Esophagus muscularis mucosa (tissue), 4 donors: ENCODE data around the gene FBN1. TPM values are rescaled to one million over a fixed set of nuclear protein-coding genes. Genes with fewer than 3 reads are reported as not detected.

ENCODE experiments used
- DNase-seq: peaks from one replicate; pipeline ENCODE4 v3.0.0-alpha.2; 2017; ENCODE audit errors: extremely low spot score
- H3K27ac ChIP-seq, 4 donors: fragments of 200-600 bp; sonication (generic); replicated peaks in 1 of 4; 1 replicate in 3 of 4; 2 replicates in 1 of 4; pipeline ENCODE4 v1.5.1; 2016 to 2019; ENCODE audit warnings: mild to moderate bottlenecking in 1 of 4
- H3K27me3 ChIP-seq, 4 donors: fragments of 200-600 bp; sonication (generic); one replicate each; pipeline versions ENCODE4 v1.5.1 to v1.6.0; 2016 to 2019
- H3K36me3 ChIP-seq, 4 donors: fragments of 200-600 bp; sonication (generic); one replicate each; pipeline ENCODE4 v1.5.1; 2016 to 2019
- H3K4me1 ChIP-seq, 4 donors: fragments of 200-600 bp; sonication (generic); one replicate each; pipeline ENCODE4 v1.5.1; 2016 to 2019
- H3K4me3 ChIP-seq, 4 donors: fragments of 200-600 bp; sonication (generic); 1 replicate in 2 of 4; 2 replicates in 2 of 4; pipeline ENCODE4 v1.5.1; 2016 to 2019; ENCODE audit warnings: mild to moderate bottlenecking in 4 of 4, moderate library complexity in 1 of 4
- H3K9me3 ChIP-seq, 4 donors: fragments of 200-600 bp; sonication (generic); 1 replicate in 3 of 4; 2 replicates in 1 of 4; pipeline ENCODE4 v1.5.1; 2016 to 2019
- EP300 ChIP-seq: sonication (generic); formaldehyde crosslinking; IDR thresholded peaks from one replicate; pipeline ENCODE4 v1.6.1; 2017; ENCODE audit warnings: antibody characterized with exemption
- POLR2A ChIP-seq: fragments of 450-650 bp; IDR thresholded peaks from one replicate; pipeline ENCODE4 v1.6.1; 2017; ENCODE audit warnings: antibody characterized with exemption, moderate library complexity, mild to moderate bottlenecking, low read depth
- POLR2AphosphoS5 ChIP-seq, 2 donors: sonication (generic); formaldehyde crosslinking; IDR thresholded peaks; one replicate each; pipeline ENCODE4 v1.6.1; 2017; ENCODE audit warnings: antibody characterized with exemption in 2 of 2
- WGBS: methylation state at CpG from one replicate; pipeline ENCODE4 v1.1.5; 2018; 5-methylcytosine and 5-hydroxymethylcytosine counted together
- intact Hi-C: fragments of 100-400 bp; cut with DNase I; formaldehyde crosslinking; loops from one replicate; pipeline ENCODE4 v1.15.1; 2023
- total RNA-seq, 4 donors: library from RNA; depleted of rRNA; stranded (reverse); fragments of >200 nt; gene quantifications; one replicate each; pipeline versions ENCODE4 v1.1.0 to v1.2.1, GENCODE V29; 2016
- TF ChIP-seq, protein P1 (sequence below), 3 experiments: fragments of 200-600 bp in 2 of 3; fragments of 450-650 bp in 1 of 3; sonication (generic) in 2 of 3; IDR thresholded peaks; one replicate each; pipeline ENCODE4 v1.5.1; 2017 to 2019; ENCODE audit warnings: antibody characterized with exemption in 3 of 3, mild to moderate bottlenecking in 2 of 3, moderate library complexity in 1 of 3

FBN1 gene
- total RNA-seq, 4 donors from 2014 or later, result 159 to 253 (median 226) TPM

DNA sequence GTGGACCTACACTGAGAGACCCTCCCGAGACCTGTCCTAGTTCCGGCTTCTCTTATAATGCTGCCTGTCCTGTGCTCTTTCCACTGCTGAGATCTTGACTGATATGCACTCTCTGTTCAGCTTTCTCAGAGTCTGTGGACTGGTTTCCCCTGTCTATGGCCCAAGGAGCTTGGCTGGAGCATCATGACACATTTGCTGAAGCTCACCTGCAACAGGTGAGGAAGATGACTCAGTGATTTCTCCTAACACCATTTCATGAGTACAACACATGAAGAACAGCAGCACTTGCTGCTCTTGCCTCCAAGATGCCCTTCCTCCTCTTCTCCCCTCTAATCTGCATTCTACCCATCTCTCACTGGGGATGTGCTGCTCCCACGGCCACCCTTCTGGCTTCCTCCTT lies 222.2 kb downstream of the FBN1 start:
- 87% methylated on average over 3 of the region's 3 CpGs for WGBS
- no peak overlapping the region for H3K4me3 ChIP-seq
- H3K9me3 ChIP-seq, result no peaks in the 10 kb centered on the region
- H3K36me3 ChIP-seq, result peaks cover 66 to 99% (median 88%) of the 10 kb centered on the region in 4 donors
- intact Hi-C loops, result no loop called here
- H3K4me1 ChIP-seq, result no peaks in the 10 kb centered on the region
- no peak for TF ChIP-seq EP300
- TF ChIP-seq POLR2AphosphoS5 (IDR thresholded peaks at IDR 0.05), result no peak
- TF ChIP-seq, protein P1, sequence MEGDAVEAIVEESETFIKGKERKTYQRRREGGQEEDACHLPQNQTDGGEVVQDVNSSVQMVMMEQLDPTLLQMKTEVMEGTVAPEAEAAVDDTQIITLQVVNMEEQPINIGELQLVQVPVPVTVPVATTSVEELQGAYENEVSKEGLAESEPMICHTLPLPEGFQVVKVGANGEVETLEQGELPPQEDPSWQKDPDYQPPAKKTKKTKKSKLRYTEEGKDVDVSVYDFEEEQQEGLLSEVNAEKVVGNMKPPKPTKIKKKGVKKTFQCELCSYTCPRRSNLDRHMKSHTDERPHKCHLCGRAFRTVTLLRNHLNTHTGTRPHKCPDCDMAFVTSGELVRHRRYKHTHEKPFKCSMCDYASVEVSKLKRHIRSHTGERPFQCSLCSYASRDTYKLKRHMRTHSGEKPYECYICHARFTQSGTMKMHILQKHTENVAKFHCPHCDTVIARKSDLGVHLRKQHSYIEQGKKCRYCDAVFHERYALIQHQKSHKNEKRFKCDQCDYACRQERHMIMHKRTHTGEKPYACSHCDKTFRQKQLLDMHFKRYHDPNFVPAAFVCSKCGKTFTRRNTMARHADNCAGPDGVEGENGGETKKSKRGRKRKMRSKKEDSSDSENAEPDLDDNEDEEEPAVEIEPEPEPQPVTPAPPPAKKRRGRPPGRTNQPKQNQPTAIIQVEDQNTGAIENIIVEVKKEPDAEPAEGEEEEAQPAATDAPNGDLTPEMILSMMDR (IDR thresholded peaks at IDR 0.05), result no peak
- TF ChIP-seq POLR2A, result no peak
- H3K27ac ChIP-seq, result no peak overlapping the region
- DNase-seq, result no peak
- no peaks in the 10 kb centered on the region for H3K27me3 ChIP-seq

DNA sequence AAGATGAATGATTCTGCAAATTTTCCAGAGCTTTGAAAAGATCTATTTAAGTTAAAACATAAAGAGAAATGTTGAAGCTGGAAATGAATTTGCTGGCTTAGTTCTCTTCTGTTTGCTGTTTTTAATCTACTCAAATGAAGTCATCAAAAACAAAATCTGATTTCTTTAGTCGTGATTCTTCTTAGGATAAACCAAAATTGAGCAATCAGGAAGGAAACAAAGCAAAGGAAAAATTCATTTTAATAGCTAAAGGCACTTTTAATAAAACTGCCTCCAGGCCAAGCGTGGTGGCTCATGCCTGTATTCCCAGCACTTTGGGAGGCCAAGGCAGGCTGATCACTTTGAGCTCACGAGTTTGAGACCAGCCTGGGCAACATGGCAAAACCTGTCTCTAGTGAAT lies 223.1 kb downstream of the FBN1 start:
- no peaks in the 10 kb centered on the region for H3K9me3 ChIP-seq
- peaks cover 60 to 99% (median 84%) of the 10 kb centered on the region in 4 donors for H3K36me3 ChIP-seq
- DNase-seq, result no peak
- 55% methylated on average over 2 of the region's 3 CpGs for WGBS
- H3K27ac ChIP-seq, result no peak overlapping the region
- no peaks in the 10 kb centered on the region for H3K27me3 ChIP-seq
- no peak for TF ChIP-seq EP300
- no peak for TF ChIP-seq POLR2AphosphoS5 (IDR thresholded peaks at IDR 0.05)
- TF ChIP-seq, protein P1 (IDR thresholded peaks at IDR 0.05), result no peak
- TF ChIP-seq POLR2A, result no peak
- no peak overlapping the region for H3K4me3 ChIP-seq
- intact Hi-C loops, result no loop called here
- no peaks in the 10 kb centered on the region for H3K4me1 ChIP-seq

DNA sequence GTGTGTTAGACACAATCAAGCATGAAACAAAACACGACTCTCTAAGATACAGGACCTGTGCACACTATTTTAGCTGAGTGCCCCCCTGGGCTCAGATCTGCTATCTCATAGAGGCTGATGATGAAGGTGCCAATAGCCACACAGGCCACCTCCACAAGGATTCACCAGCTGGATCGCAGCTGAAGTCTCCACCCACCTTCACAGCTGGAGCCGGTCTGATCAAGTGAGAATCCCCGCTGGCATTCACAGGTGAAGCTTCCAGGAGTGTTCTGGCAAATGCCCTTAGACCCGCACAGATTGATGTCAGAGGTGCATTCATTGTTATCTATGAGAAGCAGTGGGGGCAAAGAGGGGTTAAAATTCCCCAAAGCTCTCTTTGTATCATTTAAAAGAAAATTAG lies 224.1 kb downstream of the FBN1 start:
- H3K27me3 ChIP-seq, result no peaks in the 10 kb centered on the region
- no peaks in the 10 kb centered on the region for H3K4me1 ChIP-seq
- no peak for DNase-seq
- intact Hi-C loops, result no loop called here
- 76% methylated on average over 5 of the region's 5 CpGs for WGBS
- no peak overlapping the region for H3K4me3 ChIP-seq
- H3K9me3 ChIP-seq, result no peaks in the 10 kb centered on the region
- TF ChIP-seq POLR2AphosphoS5 (IDR thresholded peaks at IDR 0.05) (no peak), POLR2A (no peak), EP300 (no peak)
- TF ChIP-seq, protein P1 (IDR thresholded peaks at IDR 0.05), result no peak
- H3K36me3 ChIP-seq, result peaks cover 53 to 99% (median 81%) of the 10 kb centered on the region in 4 donors
- no peak overlapping the region for H3K27ac ChIP-seq

DNA sequence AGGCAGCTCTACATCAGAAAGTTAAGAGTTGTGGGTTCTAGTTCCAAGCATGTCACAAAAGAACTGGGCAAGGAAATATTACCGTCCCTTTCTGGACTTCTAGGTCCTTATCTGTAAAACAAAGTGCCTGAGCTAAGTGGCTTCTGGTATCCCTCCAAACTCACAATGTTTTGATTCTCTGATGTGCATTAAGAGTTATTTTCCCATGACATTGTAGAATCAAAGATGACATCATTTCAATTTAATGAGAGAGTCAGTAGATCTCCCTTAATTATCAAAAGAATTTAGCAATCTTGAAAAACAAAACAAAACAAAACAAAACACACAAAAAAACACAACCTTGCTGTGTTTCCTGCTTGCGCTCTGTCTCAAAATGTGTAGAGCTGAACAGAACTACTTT lies 225.6 kb downstream of the FBN1 start:
- WGBS, result 81% methylated on average over 2 of the region's 2 CpGs
- Histone ChIP-seq H3K4me3 (no peak overlapping the region), H3K36me3 (peaks cover 61 to 99% (median 80%) of the 10 kb centered on the region in 4 donors), H3K4me1 (no peaks in the 10 kb centered on the region), H3K9me3 (no peaks in the 10 kb centered on the region), H3K27ac (no peak overlapping the region), H3K27me3 (no peaks in the 10 kb centered on the region)
- DNase-seq, result no peak
- no peak for TF ChIP-seq POLR2A
- TF ChIP-seq, protein P1 (IDR thresholded peaks at IDR 0.05), result no peak
- TF ChIP-seq EP300, result no peak
- TF ChIP-seq POLR2AphosphoS5 (IDR thresholded peaks at IDR 0.05), result no peak
- intact Hi-C loops, result no loop called here

DNA sequence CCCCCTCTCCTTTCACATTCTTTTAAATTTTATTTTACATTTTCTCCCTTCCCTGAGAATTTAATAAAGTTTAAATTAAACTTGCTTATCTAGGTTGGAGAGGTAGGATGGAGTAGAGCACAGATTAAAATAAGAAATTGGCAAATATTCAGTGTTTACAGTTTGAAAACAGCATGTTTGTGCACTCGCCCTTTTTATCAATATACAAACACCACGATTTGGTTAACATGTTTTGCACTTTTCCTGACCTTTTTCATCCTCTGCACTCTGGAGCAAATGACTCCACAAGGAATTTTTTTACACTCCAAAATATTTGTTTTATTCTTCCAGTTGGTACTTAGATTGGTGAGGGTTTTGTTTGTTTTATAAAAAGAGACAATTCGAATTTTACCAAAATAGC lies 227.2 kb downstream of the FBN1 start:
- intact Hi-C loops, result no loop called here
- Histone ChIP-seq H3K36me3 (peaks cover 52 to 99% (median 73%) of the 10 kb centered on the region in 4 donors), H3K4me1 (peaks cover 0 to 5% (median 0%) of the 10 kb centered on the region in 4 donors), H3K27ac (no peak overlapping the region), H3K4me3 (no peak overlapping the region), H3K27me3 (no peaks in the 10 kb centered on the region), H3K9me3 (no peaks in the 10 kb centered on the region)
- TF ChIP-seq POLR2AphosphoS5 (IDR thresholded peaks at IDR 0.05) (no peak), EP300 (no peak), POLR2A (no peak)
- TF ChIP-seq, protein P1 (IDR thresholded peaks at IDR 0.05), result no peak
- no peak for DNase-seq
- WGBS, result 77% methylated on average over 3 of the region's 3 CpGs
